Trophoblast cell (in vitro differentiated cells and primary cell): ENCODE measurements around the gene ITGB4.

ENCODE experiments used
- DNase-seq, 2 donors: peaks; one replicate each; pipeline ENCODE4 v3.0.0-alpha.2; 2016
- H2AFZ ChIP-seq: 2 replicates; pipeline ENCODE4 v1.6.1; 2013; ENCODE audit warnings: low read length, moderate library complexity, mild to moderate bottlenecking; ENCODE audit not compliant: insufficient read depth, poor library complexity
- H2AK5ac ChIP-seq: 2 replicates; pipeline ENCODE4 v1.6.1; 2013; ENCODE audit warnings: mild to moderate bottlenecking, low read length
- H2BK120ac ChIP-seq: 2 replicates; pipeline ENCODE4 v1.6.1; 2013; ENCODE audit warnings: low read length, mild to moderate bottlenecking, moderate library complexity; ENCODE audit not compliant: insufficient read depth, poor library complexity
- H2BK12ac ChIP-seq: 2 replicates; pipeline ENCODE4 v1.6.1; 2013; ENCODE audit warnings: mild to moderate bottlenecking, low read length, moderate library complexity
- H2BK5ac ChIP-seq: 2 replicates; pipeline ENCODE4 v1.6.1; 2013; ENCODE audit warnings: low read length, low read depth, moderate library complexity, mild to moderate bottlenecking; ENCODE audit not compliant: poor library complexity
- H3K14ac ChIP-seq: 2 replicates; pipeline ENCODE4 v1.6.1; 2013; ENCODE audit warnings: mild to moderate bottlenecking, low read length
- H3K18ac ChIP-seq: 2 replicates; pipeline ENCODE4 v1.6.1; 2013; ENCODE audit warnings: mild to moderate bottlenecking, low read length
- H3K23ac ChIP-seq: 2 replicates; pipeline ENCODE4 v1.6.1; 2013; ENCODE audit warnings: low read length
- H3K27ac ChIP-seq: 2 replicates; pipeline ENCODE4 v1.5.1; 2013; ENCODE audit warnings: low read depth, mild to moderate bottlenecking, inconsistent platforms, low read length, moderate library complexity
- H3K27me3 ChIP-seq: 2 replicates; pipeline ENCODE4 v1.6.1; 2013; ENCODE audit warnings: inconsistent platforms, mild to moderate bottlenecking, low read length, moderate library complexity; ENCODE audit not compliant: insufficient read depth
- H3K36me3 ChIP-seq, 2 experiments: 1 replicate in 1 of 2; 2 replicates in 1 of 2; pipeline ENCODE4 v1.6.1; 2013; ENCODE audit warnings: low read length in 2 of 2, mild to moderate bottlenecking in 2 of 2, moderate library complexity in 1 of 2; ENCODE audit not compliant: insufficient read depth in 2 of 2, control insufficient read depth in 1 of 2
- H3K4ac ChIP-seq: 2 replicates; pipeline ENCODE4 v1.6.1; 2013; ENCODE audit warnings: low read depth, mild to moderate bottlenecking, low read length, moderate library complexity
- H3K4me1 ChIP-seq, 2 experiments: 1 replicate in 1 of 2; 2 replicates in 1 of 2; pipeline ENCODE4 v1.6.1; 2013; ENCODE audit warnings: low read length in 2 of 2, mild to moderate bottlenecking in 2 of 2, moderate library complexity in 1 of 2; ENCODE audit not compliant: insufficient read depth in 2 of 2, control insufficient read depth in 1 of 2
- H3K4me2 ChIP-seq: 2 replicates; pipeline ENCODE4 v1.6.1; 2013; ENCODE audit warnings: inconsistent platforms, mild to moderate bottlenecking, low read length, moderate library complexity
- H3K4me3 ChIP-seq: 2 replicates; pipeline ENCODE4 v1.5.1; 2013; ENCODE audit warnings: mild to moderate bottlenecking, low read depth, low read length, inconsistent platforms
- H3K79me1 ChIP-seq: one replicate; pipeline ENCODE4 v1.6.1; 2013; ENCODE audit warnings: low read length
- H3K79me2 ChIP-seq: 2 replicates; pipeline ENCODE4 v1.6.1; 2013; ENCODE audit warnings: low read length, mild to moderate bottlenecking; ENCODE audit not compliant: control insufficient read depth, insufficient read depth, poor library complexity
- H3K9ac ChIP-seq: 2 replicates; pipeline ENCODE4 v1.6.1; 2013; ENCODE audit warnings: mild to moderate bottlenecking, low read length
- H3K9me3 ChIP-seq: 2 replicates; pipeline ENCODE4 v1.6.1; 2013; ENCODE audit warnings: low read depth, mild to moderate bottlenecking, control low read depth, inconsistent platforms, low read length; ENCODE audit not compliant: insufficient read depth
- H4K12ac ChIP-seq: 2 replicates; pipeline ENCODE4 v1.6.1; 2013; ENCODE audit warnings: low read depth, mild to moderate bottlenecking, low read length, moderate library complexity
- H4K8ac ChIP-seq: 2 replicates; pipeline ENCODE4 v1.6.1; 2013; ENCODE audit warnings: low read depth, mild to moderate bottlenecking, low read length, moderate library complexity
- H4K91ac ChIP-seq: one replicate; pipeline ENCODE4 v1.6.1; 2013; ENCODE audit warnings: low read depth, mild to moderate bottlenecking, low read length, moderate library complexity
- WGBS: extraction: QIAGEN DNeasy Blood & Tissue Kit; methylation state at CpG from one replicate; pipeline ENCODE4 v1.1.7; 2013; ENCODE audit warnings: missing lambda C conversion rate; ENCODE audit not compliant: insufficient read length, insufficient coverage; ENCODE audit errors: extremely low coverage; 5-methylcytosine and 5-hydroxymethylcytosine counted together

The ITGB4 gene

DNA sequence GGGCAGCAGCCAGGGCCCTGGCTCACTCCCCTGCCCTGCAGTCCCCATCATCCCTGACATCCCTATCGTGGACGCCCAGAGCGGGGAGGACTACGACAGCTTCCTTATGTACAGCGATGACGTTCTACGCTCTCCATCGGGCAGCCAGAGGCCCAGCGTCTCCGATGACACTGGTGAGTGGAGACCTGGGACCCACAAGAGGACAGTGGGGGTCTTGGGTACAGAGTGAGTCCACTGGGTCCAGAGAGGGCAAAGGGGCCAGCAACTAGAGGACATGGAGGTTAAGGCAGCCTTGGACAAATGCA lies 31.1 kb downstream of the ITGB4 start:
- Histone ChIP-seq H3K18ac (no peak overlapping the region), H2BK120ac (no peak overlapping the region), H3K36me3 (peaks cover 33 to 38% of the 10 kb centered on the region in 2 experiments), H3K9ac (no peak overlapping the region), H2AFZ (no peak overlapping the region), H3K27me3 (no peaks in the 10 kb centered on the region), H3K79me2 (peaks cover 2% of the 10 kb centered on the region), H3K9me3 (peaks cover 5% of the 10 kb centered on the region), H2AK5ac (no peak overlapping the region), H4K8ac (no peak overlapping the region), H2BK5ac (no peak overlapping the region), H3K23ac (no peak overlapping the region), H3K4me2 (no peak overlapping the region), H3K4me1 (peaks cover 4% of the 10 kb centered on the region in 2 experiments), H3K4ac (no peak overlapping the region), H2BK12ac (no peak overlapping the region), H3K79me1 (peaks cover 6% of the 10 kb centered on the region), H4K12ac (no peak overlapping the region), H3K27ac (no peak overlapping the region), H3K14ac (no peak overlapping the region), H4K91ac (no peak overlapping the region), H3K4me3 (no peak overlapping the region)
- no CpG with 5 or more reads among the region's 10 CpGs for WGBS
- no peak for DNase-seq

DNA sequence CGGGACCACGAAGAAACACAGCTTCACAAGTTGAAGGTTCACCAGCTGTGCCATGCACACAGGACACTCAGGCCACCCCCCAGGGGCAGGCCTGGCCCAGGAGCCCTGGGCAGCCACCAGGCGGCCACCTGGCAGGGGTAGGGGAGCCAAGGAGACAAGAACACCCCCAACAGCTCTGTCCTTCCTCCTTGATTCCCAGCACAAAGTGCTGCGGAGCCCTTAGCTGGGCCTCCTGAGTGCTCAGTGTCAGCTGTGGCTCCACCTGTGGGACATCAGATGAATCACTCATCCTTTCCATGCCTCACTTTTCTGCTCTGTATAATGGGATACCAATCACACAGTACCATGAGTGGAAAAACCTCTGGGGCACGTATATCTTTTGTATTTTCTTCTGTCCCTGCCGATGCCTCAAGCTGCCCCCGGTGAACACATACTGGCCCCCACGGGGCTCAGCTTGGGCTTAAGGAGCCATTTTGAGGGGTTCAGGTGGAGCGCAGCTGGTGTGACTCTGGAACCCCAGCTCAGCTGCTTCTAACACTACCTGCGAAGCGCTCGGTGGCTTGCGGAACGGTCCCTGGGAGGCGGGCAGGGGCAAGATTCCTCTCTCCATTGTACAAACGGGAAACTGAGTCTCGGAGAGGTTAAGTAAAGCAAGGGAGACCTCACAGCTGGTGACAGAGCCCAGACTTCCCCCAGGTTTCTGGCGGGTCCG lies 31.7 kb downstream of the ITGB4 start:
- Histone ChIP-seq H3K27ac (no peak overlapping the region), H2BK5ac (no peak overlapping the region), H3K23ac (no peak overlapping the region), H3K27me3 (no peaks in the 10 kb centered on the region), H4K12ac (peak overlapping the region; percentile 55), H3K79me2 (peaks cover 2% of the 10 kb centered on the region), H2BK12ac (no peak overlapping the region), H3K4me3 (no peak overlapping the region), H4K8ac (peak overlapping the region; percentile 82), H3K9ac (no peak overlapping the region), H2AK5ac (no peak overlapping the region), H3K9me3 (peaks cover 5% of the 10 kb centered on the region), H3K18ac (no peak overlapping the region), H2BK120ac (no peak overlapping the region), H2AFZ (peak overlapping the region; percentile 85), H3K4ac (no peak overlapping the region), H3K36me3 (peaks cover 38 to 44% of the 10 kb centered on the region in 2 experiments), H3K4me2 (peak overlapping the region; percentile 59), H4K91ac (peak overlapping the region; percentile 29), H3K14ac (peak overlapping the region; percentile 47), H3K4me1 (peaks cover 4% of the 10 kb centered on the region in 2 experiments), H3K79me1 (peaks cover 6% of the 10 kb centered on the region)
- WGBS, result no CpG with 5 or more reads among the region's 19 CpGs
- peak in 1 of 2 donors; percentile 40 for DNase-seq

DNA sequence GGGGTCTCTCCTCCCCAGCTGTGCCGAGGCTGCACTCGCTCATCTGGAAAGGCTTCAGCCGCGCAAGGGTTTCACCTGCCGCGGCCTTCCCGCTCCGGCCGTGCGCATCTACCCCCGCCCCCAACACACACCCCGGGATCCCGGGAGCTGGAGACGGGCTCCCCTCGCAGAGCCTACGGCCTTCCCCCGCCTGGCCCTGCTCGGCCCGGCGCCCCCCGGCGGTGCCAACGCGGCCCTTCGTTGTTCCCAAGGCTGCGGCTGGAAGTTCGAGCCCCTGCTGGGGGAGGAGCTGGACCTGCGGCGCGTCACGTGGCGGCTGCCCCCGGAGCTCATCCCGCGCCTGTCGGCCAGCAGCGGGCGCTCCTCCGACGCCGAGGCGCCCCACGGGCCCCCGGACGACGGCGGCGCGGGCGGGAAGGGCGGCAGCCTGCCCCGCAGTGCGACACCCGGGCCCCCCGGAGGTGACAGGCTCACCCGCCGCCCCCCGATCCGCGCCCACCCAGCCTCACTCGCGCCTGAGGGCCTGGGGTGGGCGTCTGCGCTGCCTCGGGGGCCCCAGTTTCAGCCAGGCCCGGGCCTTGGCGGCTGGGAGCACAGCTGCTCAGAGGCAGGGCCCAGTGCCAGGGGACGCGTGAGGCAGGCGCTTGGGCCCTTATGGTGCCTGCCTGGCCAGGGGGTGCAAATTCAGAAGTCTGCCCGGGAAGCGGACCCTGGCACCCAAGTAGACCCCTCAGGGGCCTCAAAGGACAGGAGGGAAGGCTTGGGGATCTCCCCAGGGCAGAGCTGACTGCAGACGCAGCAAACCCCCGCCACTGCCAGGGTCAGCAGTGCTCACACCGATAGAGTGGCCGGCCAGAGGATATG lies 32.5 kb downstream of the ITGB4 start:
- Histone ChIP-seq H3K9me3 (peaks cover 5% of the 10 kb centered on the region), H3K4me1 (peaks cover 4% of the 10 kb centered on the region in 2 experiments), H3K79me1 (peaks cover 6% of the 10 kb centered on the region), H4K12ac (peak overlapping the region; percentile 55), H3K27ac (no peak overlapping the region), H3K18ac (peak overlapping the region; percentile 31), H3K36me3 (peaks cover 37 to 44% of the 10 kb centered on the region in 2 experiments), H4K8ac (peak overlapping the region; percentile 82), H3K27me3 (no peaks in the 10 kb centered on the region), H3K14ac (peak overlapping the region; percentile 70), H3K79me2 (peaks cover 2% of the 10 kb centered on the region), H3K4me2 (peak overlapping the region; percentile 59), H2AFZ (peak overlapping the region; percentile 85), H3K4ac (no peak overlapping the region), H2BK120ac (no peak overlapping the region), H3K9ac (no peak overlapping the region), H2AK5ac (no peak overlapping the region), H3K4me3 (no peak overlapping the region), H4K91ac (peak overlapping the region; percentile 65), H2BK5ac (no peak overlapping the region), H3K23ac (no peak overlapping the region), H2BK12ac (no peak overlapping the region)
- no peak for DNase-seq
- WGBS, result no CpG with 5 or more reads among the region's 76 CpGs

DNA sequence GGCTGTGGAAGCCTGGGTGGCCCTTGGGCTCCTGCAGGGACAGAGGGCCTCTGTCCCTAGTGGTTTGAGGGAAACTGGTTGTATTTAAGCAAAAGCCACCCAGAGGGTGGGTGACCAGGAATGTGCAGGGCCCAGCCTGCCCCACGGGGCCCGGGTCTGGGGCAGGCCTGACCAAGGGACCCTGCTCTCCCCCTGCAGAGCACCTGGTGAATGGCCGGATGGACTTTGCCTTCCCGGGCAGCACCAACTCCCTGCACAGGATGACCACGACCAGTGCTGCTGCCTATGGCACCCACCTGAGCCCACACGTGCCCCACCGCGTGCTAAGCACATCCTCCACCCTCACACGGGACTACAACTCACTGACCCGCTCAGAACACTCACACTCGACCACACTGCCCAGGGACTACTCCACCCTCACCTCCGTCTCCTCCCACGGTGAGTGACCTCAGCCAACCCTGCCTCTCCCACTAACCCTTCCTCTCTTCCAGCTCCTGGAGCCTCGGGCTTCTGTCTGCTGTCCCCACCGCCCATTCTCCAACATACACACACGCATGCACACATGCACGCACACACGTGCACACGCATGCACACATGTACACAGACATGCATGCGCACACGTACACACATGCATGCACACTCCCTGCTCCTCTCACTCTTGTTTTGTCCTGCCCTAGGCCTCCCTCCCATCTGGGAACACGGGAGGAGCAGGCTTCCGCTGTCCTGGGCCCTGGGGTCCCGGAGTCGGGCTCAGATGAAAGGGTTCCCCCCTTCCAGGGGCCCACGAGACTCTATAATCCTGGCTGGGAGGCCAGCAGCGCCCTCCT lies 33.3 kb downstream of the ITGB4 start:
- H2BK5ac ChIP-seq, result no peak overlapping the region
- no peak overlapping the region for H3K14ac ChIP-seq
- H3K4me2 ChIP-seq, result no peak overlapping the region
- peaks cover 6% of the 10 kb centered on the region for H3K79me1 ChIP-seq
- H3K9ac ChIP-seq, result no peak overlapping the region
- WGBS, result no CpG with 5 or more reads among the region's 27 CpGs
- H3K4me1 ChIP-seq, result peaks cover 4% of the 10 kb centered on the region in 2 experiments
- H3K27me3 ChIP-seq, result no peaks in the 10 kb centered on the region
- no peak overlapping the region for H3K23ac ChIP-seq
- no peak overlapping the region for H4K12ac ChIP-seq
- H2AK5ac ChIP-seq, result no peak overlapping the region
- H3K27ac ChIP-seq, result no peak overlapping the region
- H3K36me3 ChIP-seq, result peaks cover 35 to 41% of the 10 kb centered on the region in 2 experiments
- H3K9me3 ChIP-seq, result peaks cover 5% of the 10 kb centered on the region
- peak overlapping the region; percentile 82 for H4K8ac ChIP-seq
- H2AFZ ChIP-seq, result no peak overlapping the region
- no peak overlapping the region for H3K4me3 ChIP-seq
- H2BK12ac ChIP-seq, result no peak overlapping the region
- no peak overlapping the region for H3K18ac ChIP-seq
- H3K79me2 ChIP-seq, result peaks cover 2% of the 10 kb centered on the region
- DNase-seq, result no peak
- peak overlapping the region; percentile 65 for H4K91ac ChIP-seq
- H3K4ac ChIP-seq, result no peak overlapping the region
- no peak overlapping the region for H2BK120ac ChIP-seq
